RPMI7951 (cell line): ENCODE measurements around the gene SGIP1. TPM values are rescaled to one million over a fixed set of nuclear protein-coding genes. Genes with fewer than 3 reads are reported as not detected.
A peak's percentile ranks its signal among the peaks of the same experiment; 100 is the strongest.
"Not testable (repeated sequence)": the region's sequence is repeated elsewhere in the genome, so short reads cannot be mapped to it uniquely, and the experiment has no call there.

Source experiments
- DNase-seq: peaks from one replicate; pipeline ENCODE4 v3.0.0-alpha.2; 2012; ENCODE audit warnings: low read depth
- total RNA-seq: library from RNA; depleted of rRNA; stranded (reverse); fragments of >200 nt; shearing (Covaris generic); gene quantifications from 2 replicates; pipeline ENCODE4 v1.2.3, GENCODE V29; 2014

Gene SGIP1
- total RNA-seq, 1 experiment from 2014 or later = under 0.01 TPM

- no peak for DNase-seq
Measured at GRCh38 chr1:66679140-66679539, 145.2 kb downstream of the SGIP1 start.

- DNase-seq = peak; percentile 9
Measured at GRCh38 chr1:66681686-66682085, 147.7 kb downstream of the SGIP1 start.

- DNase-seq = no peak
Measured at GRCh38 chr1:66682106-66682505, 148.2 kb downstream of the SGIP1 start.

GRCh38 chr1:66684353-66684752 is 150.4 kb downstream of the SGIP1 start:
- no peak for DNase-seq

- no peak for DNase-seq
Measured at GRCh38 chr1:66685265-66685664, 151.3 kb downstream of the SGIP1 start.

- no peak for DNase-seq
Measured at GRCh38 chr1:66685670-66686069, 151.7 kb downstream of the SGIP1 start.

GRCh38 chr1:66686406-66686805 is 152.5 kb downstream of the SGIP1 start:
- DNase-seq = no peak

GRCh38 chr1:66687358-66687757 is 153.4 kb downstream of the SGIP1 start:
- DNase-seq = no peak

- DNase-seq = peak; percentile 5
Measured at GRCh38 chr1:66690666-66691381, 156.9 kb downstream of the SGIP1 start.

GRCh38 chr1:66692681-66693080 is 158.7 kb downstream of the SGIP1 start:
- DNase-seq = no peak

- DNase-seq = no peak
Measured at GRCh38 chr1:66693856-66694255, 159.9 kb downstream of the SGIP1 start.

GRCh38 chr1:66695116-66695515 is 161.2 kb downstream of the SGIP1 start:
- DNase-seq = peak; percentile 18

- DNase-seq = no peak
Measured at GRCh38 chr1:66696771-66697170, 162.8 kb downstream of the SGIP1 start.

- no peak for DNase-seq
Measured at GRCh38 chr1:66699213-66699612, 165.3 kb downstream of the SGIP1 start.

GRCh38 chr1:66704177-66704875 is 170.4 kb downstream of the SGIP1 start:
- DNase-seq = no peak

GRCh38 chr1:66705110-66705509 is 171.2 kb downstream of the SGIP1 start:
- DNase-seq = peak; percentile 78

- peak; percentile 37 for DNase-seq
Measured at GRCh38 chr1:66711420-66711819, 177.5 kb downstream of the SGIP1 start.

GRCh38 chr1:66712839-66713238 is 178.9 kb downstream of the SGIP1 start:
- no peak for DNase-seq

GRCh38 chr1:66723985-66724384 is 190.0 kb downstream of the SGIP1 start:
- peak; percentile 32 for DNase-seq

- peak; percentile 65 for DNase-seq
Measured at GRCh38 chr1:66725885-66726665, 192.1 kb downstream of the SGIP1 start.

GRCh38 chr1:66728021-66728420 is 194.1 kb downstream of the SGIP1 start:
- DNase-seq = no peak

GRCh38 chr1:66728716-66729115 is 194.8 kb downstream of the SGIP1 start:
- not testable (repeated sequence) for DNase-seq

GRCh38 chr1:66729119-66729518 is 195.2 kb downstream of the SGIP1 start:
- no peak for DNase-seq
